Testis (tissue), 2 donors: ENCODE data around the gene CLCN4.

Experiments used
- CTCF ChIP-seq, 3 experiments: fragments of 450-650 bp in 2 of 3; fragments of 200-600 bp in 1 of 3; sonication (generic) in 1 of 3; IDR thresholded peaks; one replicate each; pipeline ENCODE4 v1.5.1; 2016 to 2019; ENCODE audit warnings: antibody characterized with exemption in 3 of 3, mild to moderate bottlenecking in 2 of 3, moderate library complexity in 1 of 3
- POLR2A ChIP-seq: fragments of 450-650 bp; IDR thresholded peaks from one replicate; pipeline ENCODE4 v1.6.1; 2017; ENCODE audit warnings: antibody characterized with exemption, mild to moderate bottlenecking, moderate library complexity

- no peak for TF ChIP-seq CTCF (IDR thresholded peaks at IDR 0.05)
- TF ChIP-seq POLR2A = no peak
Observed at GRCh38 chrX:10126834-10127233, 29.9 kb upstream of the CLCN4 start.
